Erythroblast (primary cell): ENCODE data around the gene BNIP1.

Source experiments
- GATA1 ChIP-seq: IDR thresholded peaks from 2 replicates; pipeline ENCODE4 v1.6.1; 2011; ENCODE audit warnings: low read depth, mild to moderate bottlenecking, control low read depth, low read length, moderate library complexity
- POLR2A ChIP-seq: IDR thresholded peaks from 2 replicates; pipeline ENCODE4 v1.6.1; 2011; ENCODE audit warnings: mild to moderate bottlenecking, low read length

DNA sequence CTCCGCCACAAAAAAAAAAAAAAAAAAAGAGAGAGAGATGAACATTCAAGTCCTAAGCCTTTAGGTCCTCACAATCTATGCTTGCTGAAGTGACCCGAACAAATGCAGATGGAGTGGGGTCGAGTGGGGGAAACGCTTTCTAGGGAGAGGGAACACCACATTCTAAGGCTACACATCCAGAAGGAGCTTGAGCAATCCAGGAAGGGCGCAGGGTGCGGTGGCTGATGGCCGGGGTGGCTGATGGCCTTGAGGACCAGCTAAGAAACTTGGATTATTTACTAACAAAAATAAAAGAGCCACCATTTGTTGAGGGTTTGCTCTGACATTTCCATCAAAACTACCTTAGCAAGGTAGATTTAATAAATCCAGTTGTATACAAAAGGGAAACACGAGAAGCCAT lies 764 bp upstream of the BNIP1 start:
- TF ChIP-seq GATA1 (no peak), POLR2A (no peak)
